ENCODE results near the gene CHST12.

DNA sequence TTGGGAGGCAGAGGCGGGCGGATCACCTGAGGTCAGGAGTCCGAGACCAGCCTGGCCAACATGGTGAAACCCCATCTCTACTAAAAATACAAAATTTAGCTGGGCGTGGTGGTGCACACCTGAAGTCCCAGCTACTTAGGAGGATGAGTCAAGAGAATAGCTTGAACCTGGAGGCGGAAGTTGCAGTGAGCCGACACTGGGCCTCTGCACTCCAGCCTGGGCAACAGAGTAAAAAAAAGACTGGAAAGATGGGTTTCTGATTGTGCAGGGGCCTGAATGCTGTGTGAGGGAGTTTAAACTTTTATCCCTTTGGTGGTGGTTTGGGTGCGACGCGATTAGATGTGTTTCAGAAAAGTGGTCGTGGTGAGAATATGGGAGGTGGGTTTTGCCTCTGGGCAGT is 1.8 kb downstream of the CHST12 start:
- TF ChIP-seq, protein P1, sequence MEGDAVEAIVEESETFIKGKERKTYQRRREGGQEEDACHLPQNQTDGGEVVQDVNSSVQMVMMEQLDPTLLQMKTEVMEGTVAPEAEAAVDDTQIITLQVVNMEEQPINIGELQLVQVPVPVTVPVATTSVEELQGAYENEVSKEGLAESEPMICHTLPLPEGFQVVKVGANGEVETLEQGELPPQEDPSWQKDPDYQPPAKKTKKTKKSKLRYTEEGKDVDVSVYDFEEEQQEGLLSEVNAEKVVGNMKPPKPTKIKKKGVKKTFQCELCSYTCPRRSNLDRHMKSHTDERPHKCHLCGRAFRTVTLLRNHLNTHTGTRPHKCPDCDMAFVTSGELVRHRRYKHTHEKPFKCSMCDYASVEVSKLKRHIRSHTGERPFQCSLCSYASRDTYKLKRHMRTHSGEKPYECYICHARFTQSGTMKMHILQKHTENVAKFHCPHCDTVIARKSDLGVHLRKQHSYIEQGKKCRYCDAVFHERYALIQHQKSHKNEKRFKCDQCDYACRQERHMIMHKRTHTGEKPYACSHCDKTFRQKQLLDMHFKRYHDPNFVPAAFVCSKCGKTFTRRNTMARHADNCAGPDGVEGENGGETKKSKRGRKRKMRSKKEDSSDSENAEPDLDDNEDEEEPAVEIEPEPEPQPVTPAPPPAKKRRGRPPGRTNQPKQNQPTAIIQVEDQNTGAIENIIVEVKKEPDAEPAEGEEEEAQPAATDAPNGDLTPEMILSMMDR (IDR thresholded peaks at IDR 0.05): no peak
- no peak for TF ChIP-seq POLR2A (IDR thresholded peaks at IDR 0.05)
- TF ChIP-seq POLR2AphosphoS5 (IDR thresholded peaks at IDR 0.05): no peak
